Mucosa of gallbladder (tissue), 1 donor: ENCODE data around the gene U2AF1L4. TPM values are rescaled to one million over a fixed set of nuclear protein-coding genes. Genes with fewer than 3 reads are reported as not detected.

Experiments used
- DNase-seq: peaks from one replicate; pipeline ENCODE4 v3.0.0-alpha.2; 2020; ENCODE audit warnings: low spot score
- total RNA-seq: library from RNA; stranded (reverse); gene quantifications from one replicate; pipeline ENCODE4 v1.2.1, GENCODE V29; 2021
- donor health status: DM: no; HTN: no; CAD: no.

The U2AF1L4 gene
- total RNA-seq, 1 donor from 2014 or later = 23.9 TPM

GRCh38 chr19:35740423-35741202 lies 4.6 kb downstream of the U2AF1L4 start:
- peak; percentile 97 for DNase-seq

- no peak for DNase-seq
These were observed 5.2 kb downstream of the U2AF1L4 start for GRCh38 chr19:35740108-35740422.

- no peak for DNase-seq
These were observed 5.7 kb downstream of the U2AF1L4 start for GRCh38 chr19:35739275-35740107.

GRCh38 chr19:35738887-35739229 lies 6.4 kb downstream of the U2AF1L4 start:
- no peak for DNase-seq

GRCh38 chr19:35738021-35738886 lies 7.0 kb downstream of the U2AF1L4 start:
- DNase-seq = no peak

GRCh38 chr19:35736913-35737886 lies 8.0 kb downstream of the U2AF1L4 start:
- no peak for DNase-seq

GRCh38 chr19:35734889-35735288 lies 10.3 kb downstream of the U2AF1L4 start:
- no peak for DNase-seq

GRCh38 chr19:35734273-35734672 lies 10.9 kb downstream of the U2AF1L4 start:
- DNase-seq = no peak

GRCh38 chr19:35733180-35734125 lies 11.8 kb downstream of the U2AF1L4 start:
- DNase-seq = no peak

- no peak for DNase-seq
These were observed 12.6 kb downstream of the U2AF1L4 start for GRCh38 chr19:35732540-35733179.

- DNase-seq = no peak
These were observed 13.3 kb downstream of the U2AF1L4 start for GRCh38 chr19:35731779-35732405.

GRCh38 chr19:35731353-35731752 lies 13.9 kb downstream of the U2AF1L4 start:
- DNase-seq = no peak

- no peak for DNase-seq
These were observed 14.9 kb downstream of the U2AF1L4 start for GRCh38 chr19:35730326-35730725.

GRCh38 chr19:35729763-35730162 lies 15.5 kb downstream of the U2AF1L4 start:
- DNase-seq = no peak

- no peak for DNase-seq
These were observed 16.2 kb downstream of the U2AF1L4 start for GRCh38 chr19:35729021-35729420.

GRCh38 chr19:35727956-35728706 lies 17.1 kb downstream of the U2AF1L4 start:
- no peak for DNase-seq

GRCh38 chr19:35727053-35727955 lies 17.9 kb downstream of the U2AF1L4 start:
- no peak for DNase-seq
